Fibroblast of lung (primary cell): ENCODE results near the gene MAN1A1. TPM values are rescaled to one million over a fixed set of nuclear protein-coding genes. Genes with fewer than 3 reads are reported as not detected.
"Not testable (repeated sequence)": the region's sequence is repeated elsewhere in the genome, so short reads cannot be mapped to it uniquely, and the experiment has no call there.

ENCODE experiments used
- DNase-seq, 2 donors: peaks; one replicate each; pipeline versions ENCODE4 v3.0.0 to v3.0.0-alpha.2; 2010; ENCODE audit warnings: low read depth in 2 of 2
- H2AFZ ChIP-seq: 2 replicates; pipeline ENCODE4 v1.5.1; 2012; ENCODE audit warnings: low read length, control low read depth, inconsistent platforms
- H3K27ac ChIP-seq: 2 replicates; pipeline ENCODE4 v1.5.1; 2011; ENCODE audit warnings: low read length, control low read depth; ENCODE audit not compliant: insufficient read depth
- H3K27me3 ChIP-seq: 2 replicates; pipeline ENCODE4 v1.5.1; 2011; ENCODE audit warnings: mild to moderate bottlenecking, low read length; ENCODE audit not compliant: control insufficient read depth, insufficient read depth
- H3K36me3 ChIP-seq: 2 replicates; pipeline ENCODE4 v1.5.1; 2011; ENCODE audit warnings: low read length; ENCODE audit not compliant: control insufficient read depth, insufficient read depth
- H3K4me1 ChIP-seq: 2 replicates; pipeline ENCODE4 v1.5.1; 2011; ENCODE audit warnings: low read length; ENCODE audit not compliant: control insufficient read depth, insufficient read depth; ENCODE audit errors: extremely low read depth
- H3K4me2 ChIP-seq: 2 replicates; pipeline ENCODE4 v1.5.1; 2011; ENCODE audit warnings: low read length, control low read depth; ENCODE audit not compliant: insufficient read depth; ENCODE audit errors: extremely low read depth
- H3K4me3 ChIP-seq, 4 experiments: fragments of 200-600 bp in 1 of 4; sonication (generic) in 1 of 4; replicated peaks in 1 of 4; 2 replicates each; pipeline ENCODE4 v1.5.1; 2011 to 2016; ENCODE audit warnings: low read length in 4 of 4, low read depth in 3 of 4, mild to moderate bottlenecking in 3 of 4, control low read depth in 2 of 4, inconsistent platforms in 1 of 4, mixed read lengths in 1 of 4; ENCODE audit not compliant: insufficient read depth in 1 of 4; ENCODE audit errors: control extremely low read depth in 1 of 4
- H3K79me2 ChIP-seq: 2 replicates; pipeline ENCODE4 v1.5.1; 2012; ENCODE audit warnings: mild to moderate bottlenecking, low read length, inconsistent platforms; ENCODE audit not compliant: control insufficient read depth, insufficient read depth
- H3K9ac ChIP-seq: 2 replicates; pipeline ENCODE4 v1.5.1; 2011; ENCODE audit warnings: mild to moderate bottlenecking, low read length, control low read depth; ENCODE audit not compliant: insufficient read depth
- H3K9me3 ChIP-seq: 2 replicates; pipeline ENCODE4 v1.5.1; 2012; ENCODE audit warnings: low read depth, low read length; ENCODE audit not compliant: control insufficient read depth, insufficient read depth
- H4K20me1 ChIP-seq: 2 replicates; pipeline ENCODE4 v1.5.1; 2011; ENCODE audit warnings: low read length; ENCODE audit not compliant: control insufficient read depth, insufficient read depth; ENCODE audit errors: extremely low read depth
- EZH2 ChIP-seq: IDR thresholded peaks from 2 replicates; pipeline ENCODE4 v1.5.1; 2012; ENCODE audit warnings: low read length, control low read depth, mild to moderate bottlenecking; ENCODE audit errors: missing control alignments
- polyA plus RNA-seq, 2 donors: library from polyadenylated mRNA; depleted of rRNA in 1 of 2; stranded (reverse) in 1 of 2; unstranded in 1 of 2; fragments of >200 nt; gene quantifications; 2 replicates each; pipeline ENCODE4 v1.2.1, GENCODE V29; 2011 to 2012; ENCODE audit warnings: missing spikeins in 1 of 2
- total RNA-seq: library from RNA; depleted of rRNA; stranded (reverse); fragments of >200 nt; gene quantifications from 2 replicates; pipeline ENCODE4 v1.2.1, GENCODE V29; 2014
- TF ChIP-seq, protein P1 (sequence below), 2 donors: IDR thresholded peaks in 1 of 2; conservative IDR thresholded peaks in 1 of 2; 1 replicate in 1 of 2; 2 replicates in 1 of 2; pipeline ENCODE4 v1.5.1; 2011 to 2012; ENCODE audit warnings: low read length in 2 of 2, control low read depth in 1 of 2, inconsistent platforms in 1 of 2, low read depth in 1 of 2, mild to moderate bottlenecking in 1 of 2

MAN1A1 gene
- total and polyA plus RNA-seq, 2 donors (not counting 1 experiment from before 2014, with no cell fraction given), result 39.5 to 120 TPM

DNA sequence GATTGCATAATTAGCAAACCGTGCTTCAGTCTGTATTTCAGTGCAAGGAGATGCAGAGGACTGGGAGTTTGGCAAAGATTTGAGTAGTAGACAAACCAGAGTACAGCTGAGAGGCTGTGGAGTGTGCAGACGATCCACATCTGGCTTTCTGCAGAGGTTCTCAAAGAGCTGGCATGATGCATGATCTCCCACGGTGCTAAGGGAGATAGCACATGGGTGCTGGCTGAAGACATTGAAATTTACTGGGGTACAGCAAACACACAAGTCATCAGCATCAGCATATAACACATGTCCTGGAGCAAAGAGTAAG, 192.1 kb downstream of the MAN1A1 start:
- Histone ChIP-seq H3K4me1 (no peaks in the 10 kb centered on the region), H3K36me3 (no peaks in the 10 kb centered on the region), H3K4me2 (no peak overlapping the region), H2AFZ (no peak overlapping the region), H3K9me3 (no peaks in the 10 kb centered on the region), H3K79me2 (no peaks in the 10 kb centered on the region), H4K20me1 (no peaks in the 10 kb centered on the region), H3K27ac (no peak overlapping the region), H3K27me3 (no peaks in the 10 kb centered on the region), H3K4me3 (no peak overlapping the region), H3K9ac (no peak overlapping the region)
- DNase-seq, result no peak
- TF ChIP-seq, protein P1, sequence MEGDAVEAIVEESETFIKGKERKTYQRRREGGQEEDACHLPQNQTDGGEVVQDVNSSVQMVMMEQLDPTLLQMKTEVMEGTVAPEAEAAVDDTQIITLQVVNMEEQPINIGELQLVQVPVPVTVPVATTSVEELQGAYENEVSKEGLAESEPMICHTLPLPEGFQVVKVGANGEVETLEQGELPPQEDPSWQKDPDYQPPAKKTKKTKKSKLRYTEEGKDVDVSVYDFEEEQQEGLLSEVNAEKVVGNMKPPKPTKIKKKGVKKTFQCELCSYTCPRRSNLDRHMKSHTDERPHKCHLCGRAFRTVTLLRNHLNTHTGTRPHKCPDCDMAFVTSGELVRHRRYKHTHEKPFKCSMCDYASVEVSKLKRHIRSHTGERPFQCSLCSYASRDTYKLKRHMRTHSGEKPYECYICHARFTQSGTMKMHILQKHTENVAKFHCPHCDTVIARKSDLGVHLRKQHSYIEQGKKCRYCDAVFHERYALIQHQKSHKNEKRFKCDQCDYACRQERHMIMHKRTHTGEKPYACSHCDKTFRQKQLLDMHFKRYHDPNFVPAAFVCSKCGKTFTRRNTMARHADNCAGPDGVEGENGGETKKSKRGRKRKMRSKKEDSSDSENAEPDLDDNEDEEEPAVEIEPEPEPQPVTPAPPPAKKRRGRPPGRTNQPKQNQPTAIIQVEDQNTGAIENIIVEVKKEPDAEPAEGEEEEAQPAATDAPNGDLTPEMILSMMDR (conservative IDR thresholded peaks at IDR 0.05 in 1 of 2, IDR thresholded peaks at IDR 0.05 in 1 of 2; ENCODE audit: low read depth in 1 of 2, low read length in 2 of 2), result no peak
- no peak for TF ChIP-seq EZH2

DNA sequence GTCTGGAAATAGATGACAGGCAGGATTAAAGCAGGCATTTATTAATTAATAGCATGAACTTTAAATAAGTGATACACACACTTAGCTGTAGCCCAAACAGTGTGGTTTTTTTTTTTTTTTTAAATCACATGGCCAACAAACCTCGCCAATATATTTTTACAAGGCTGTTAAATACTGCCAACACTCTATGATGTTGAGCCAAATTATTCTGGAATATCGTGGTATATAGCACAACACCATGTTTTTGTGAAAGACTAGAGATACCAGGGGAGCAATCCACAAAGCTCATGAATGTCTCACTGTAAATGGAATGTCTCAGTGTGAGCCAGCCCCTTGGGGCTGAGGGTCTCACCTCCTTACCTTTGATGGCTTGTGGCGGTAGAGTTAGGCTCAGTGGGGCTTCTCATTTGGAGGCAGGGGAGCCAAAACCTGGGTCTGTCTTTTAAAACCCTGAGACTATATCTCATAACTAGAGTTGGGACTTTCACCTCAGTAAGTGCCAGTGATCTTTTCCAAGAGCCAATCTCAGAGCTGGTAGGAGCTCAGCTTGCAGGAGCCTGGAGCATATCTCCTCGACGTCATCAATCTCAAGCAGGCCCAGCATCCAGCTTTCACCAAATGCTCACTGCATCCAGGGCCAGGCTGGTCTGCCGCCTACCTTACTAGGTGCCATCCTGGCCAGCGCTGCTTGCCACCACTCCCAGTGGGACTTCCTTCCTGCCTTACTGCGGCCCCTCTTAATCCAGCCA, 192.6 kb downstream of the MAN1A1 start:
- no peak for DNase-seq
- Histone ChIP-seq H3K9ac (no peak overlapping the region), H3K27me3 (no peaks in the 10 kb centered on the region), H3K36me3 (no peaks in the 10 kb centered on the region), H2AFZ (no peak overlapping the region), H3K4me1 (no peaks in the 10 kb centered on the region), H4K20me1 (no peaks in the 10 kb centered on the region), H3K27ac (no peak overlapping the region), H3K4me3 (no peak overlapping the region), H3K9me3 (no peaks in the 10 kb centered on the region), H3K4me2 (no peak overlapping the region), H3K79me2 (no peaks in the 10 kb centered on the region)
- TF ChIP-seq, protein P1 (conservative IDR thresholded peaks at IDR 0.05 in 1 of 2, IDR thresholded peaks at IDR 0.05 in 1 of 2; ENCODE audit: low read depth in 1 of 2, low read length in 2 of 2), result no peak
- TF ChIP-seq EZH2, result no peak

DNA sequence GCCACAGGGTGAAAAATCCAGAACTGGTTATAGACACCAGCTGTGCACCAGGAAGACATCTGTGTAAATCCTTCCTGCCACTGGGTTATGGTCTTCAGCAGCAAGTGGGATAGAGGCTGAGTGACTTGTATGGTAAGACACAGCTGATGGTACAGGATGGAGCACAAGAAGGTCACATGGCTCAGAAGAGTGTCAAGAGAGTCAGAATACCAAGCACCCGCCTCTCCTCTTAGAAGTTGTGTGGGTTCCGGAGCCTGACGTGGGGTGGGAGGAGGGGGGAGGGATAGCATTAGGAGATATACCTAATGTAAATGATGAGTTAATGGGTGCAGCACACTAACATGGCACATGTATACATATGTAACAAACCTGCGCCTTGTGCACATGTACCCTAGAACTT, 193.5 kb downstream of the MAN1A1 start:
- not testable (repeated sequence) for H3K4me3 ChIP-seq, H3K36me3 ChIP-seq, H3K4me1 ChIP-seq, H3K27me3 ChIP-seq, H2AFZ ChIP-seq, H3K9ac ChIP-seq, DNase-seq, H4K20me1 ChIP-seq, H3K4me2 ChIP-seq, H3K9me3 ChIP-seq, H3K27ac ChIP-seq, H3K79me2 ChIP-seq
